Transverse colon (tissue), 4 donors: Measurements from ENCODE around the gene TH.

Experiments
- CTCF ChIP-seq, 5 experiments: fragments of 200-600 bp in 3 of 5; fragments of 450-650 bp in 2 of 5; sonication (generic) in 3 of 5; IDR thresholded peaks; 1 replicate in 2 of 5; 2 replicates in 3 of 5; pipeline ENCODE4 v1.5.1; 2016 to 2017; ENCODE audit warnings: antibody characterized with exemption in 5 of 5, inconsistent platforms in 3 of 5, mild to moderate bottlenecking in 2 of 5, moderate library complexity in 1 of 5
- POLR2A ChIP-seq: fragments of 450-650 bp; IDR thresholded peaks from one replicate; pipeline ENCODE4 v1.6.1; 2016; ENCODE audit warnings: antibody characterized with exemption, mild to moderate bottlenecking, moderate library complexity
- POLR2AphosphoS5 ChIP-seq, 3 donors: sonication (generic); formaldehyde crosslinking; IDR thresholded peaks; one replicate each; pipeline ENCODE4 v1.6.1; 2016; ENCODE audit warnings: antibody characterized with exemption in 3 of 3

DNA sequence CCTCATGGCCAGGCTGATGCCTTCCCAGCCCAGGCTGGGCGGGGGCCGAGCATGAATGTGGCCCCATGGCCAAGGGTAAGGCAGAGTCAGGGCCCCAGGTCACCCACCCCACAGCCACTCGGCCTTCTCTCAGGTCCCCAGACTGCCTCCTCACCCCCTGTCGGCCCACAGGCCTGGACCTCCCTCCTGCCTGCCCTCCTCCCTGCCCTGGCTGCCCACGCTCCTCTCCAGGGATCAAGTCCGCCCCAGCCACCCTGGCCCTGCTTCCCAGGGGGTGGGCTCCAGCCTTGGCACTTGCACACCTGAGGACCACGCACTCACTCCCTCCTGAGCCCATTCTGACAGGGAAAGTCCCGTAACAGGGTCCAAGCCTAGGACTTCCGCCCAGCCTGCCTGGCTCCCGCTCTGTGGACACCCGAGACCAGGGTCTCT is 37.8 kb upstream of the TH start:
- TF ChIP-seq POLR2A (no peak), CTCF (IDR thresholded peaks at IDR 0.05) (no peak), POLR2AphosphoS5 (IDR thresholded peaks at IDR 0.05) (no peak)
